SK-N-SH (cell line): Measurements from ENCODE around the gene FRMD5. TPM values are rescaled to one million over a fixed set of nuclear protein-coding genes. Genes with fewer than 3 reads are reported as not detected.

Source experiments
- CTCF ChIA-PET: fragments of 300-600, 350-600 bp; formaldehyde crosslinking; extraction: SDS; loops from one replicate; lab custom pipeline; 2021; lab: Yijun Ruan, JAX
- POLR2A ChIA-PET: fragments of 350-600 bp; sonication (Branson Sonifier 250); formaldehyde crosslinking; extraction: SDS; loops from one replicate; lab custom pipeline; 2020; ENCODE audit warnings: antibody characterized with exemption, inconsistent platforms; lab: Yijun Ruan, JAX
- DNase-seq: peaks from one replicate; pipeline ENCODE4 v3.0.0; 2012
- H2AFZ ChIP-seq: fragments of 200-600 bp; sonication (generic); 2 replicates; pipeline ENCODE4 v1.8.1; 2016; ENCODE audit warnings: antibody characterized with exemption, mild to moderate bottlenecking, low read depth
- H3F3A ChIP-seq: fragments of 200-600 bp; sonication (generic); replicated peaks from 2 replicates; pipeline ENCODE3; 2016; ENCODE audit warnings: antibody characterized with exemption, mild to moderate bottlenecking; ENCODE audit not compliant: insufficient read depth
- H3K27ac ChIP-seq, 2 experiments: fragments of 200-500 bp in 1 of 2; fragments of 200-600 bp in 1 of 2; sonication (Bioruptor generic) in 1 of 2; sonication (generic), shearing (Covaris generic) in 1 of 2; 2 replicates each; pipeline versions ENCODE4 v1.5.1 to v1.6.1; 2014 to 2016; ENCODE audit warnings: low read depth in 2 of 2, inconsistent platforms in 1 of 2, low read length in 1 of 2, mild to moderate bottlenecking in 1 of 2, mixed read lengths in 1 of 2
- H3K27me3 ChIP-seq: fragments of 200-600 bp; sonication (generic), shearing (Covaris generic); 2 replicates; pipeline ENCODE4 v1.6.1; 2016; ENCODE audit warnings: mixed run types; ENCODE audit not compliant: insufficient read depth
- H3K36me3 ChIP-seq, 2 experiments: fragments of 200-500 bp in 1 of 2; fragments of 200-600 bp in 1 of 2; sonication (Bioruptor generic) in 1 of 2; sonication (generic) in 1 of 2; replicated peaks in 1 of 2; 2 replicates each; pipeline versions ENCODE3 to v1.5.1; 2014 to 2016; ENCODE audit warnings: low read length in 1 of 2, mild to moderate bottlenecking in 1 of 2; ENCODE audit not compliant: insufficient read depth in 2 of 2, control insufficient read depth in 1 of 2
- H3K4me1 ChIP-seq, 2 experiments: fragments of 200-500 bp in 1 of 2; fragments of 200-600 bp in 1 of 2; sonication (Bioruptor generic) in 1 of 2; sonication (generic), shearing (Covaris generic) in 1 of 2; 2 replicates each; pipeline versions ENCODE4 v1.5.1 to v1.6.1; 2014 to 2016; ENCODE audit warnings: low read depth in 1 of 2, low read length in 1 of 2, mixed run types in 1 of 2; ENCODE audit not compliant: insufficient read depth in 2 of 2, control insufficient read depth in 1 of 2
- H3K4me2 ChIP-seq: fragments of 200-600 bp; sonication (generic), shearing (Covaris generic); 2 replicates; pipeline ENCODE4 v1.6.1; 2017; ENCODE audit warnings: mixed run types
- H3K4me3 ChIP-seq, 2 experiments: fragments of 200-500 bp in 1 of 2; fragments of 200-600 bp in 1 of 2; sonication (Bioruptor generic) in 1 of 2; sonication (generic), shearing (Covaris generic) in 1 of 2; 2 replicates each; pipeline versions ENCODE4 v1.5.1 to v1.8.1; 2014 to 2016; ENCODE audit warnings: low read depth in 2 of 2, inconsistent platforms in 1 of 2, low read length in 1 of 2, mild to moderate bottlenecking in 1 of 2, mixed read lengths in 1 of 2, moderate library complexity in 1 of 2
- H3K79me2 ChIP-seq: fragments of 200-600 bp; sonication (generic); 2 replicates; pipeline ENCODE4 v1.8.1; 2017; ENCODE audit warnings: mild to moderate bottlenecking; ENCODE audit not compliant: insufficient read depth
- H3K9ac ChIP-seq: fragments of 200-600 bp; sonication (generic); 2 replicates; pipeline ENCODE4 v1.6.1; 2017; ENCODE audit warnings: mixed run types
- H3K9me2 ChIP-seq: fragments of 200-600 bp; sonication (generic); 2 replicates; pipeline ENCODE4 v1.6.1; 2017; ENCODE audit warnings: mixed run types
- H3K9me3 ChIP-seq: fragments of 200-600 bp; sonication (generic); 2 replicates; pipeline ENCODE4 v1.6.1; 2017; ENCODE audit warnings: mixed run types, mild to moderate bottlenecking, moderate library complexity
- H4K20me1 ChIP-seq: fragments of 200-600 bp; sonication (generic); 2 replicates; pipeline ENCODE4 v1.6.1; 2017; ENCODE audit warnings: mild to moderate bottlenecking, mixed run types; ENCODE audit not compliant: insufficient read depth
- ELF1 ChIP-seq: IDR thresholded peaks from 2 replicates; pipeline ENCODE4 v1.4.0; 2012
- FOSL2 ChIP-seq: IDR thresholded peaks from 2 replicates; pipeline ENCODE4 v1.4.0; 2012; ENCODE audit warnings: low read depth, mild to moderate bottlenecking, moderate library complexity, borderline replicate concordance
- FOXJ3 ChIP-seq: sonication (generic); formaldehyde crosslinking; IDR thresholded peaks from 2 replicates; pipeline ENCODE4 v1.5.1; 2020; ENCODE audit warnings: mild to moderate bottlenecking, missing genetic modification reagents
- FOXM1 ChIP-seq: IDR thresholded peaks from 2 replicates; pipeline ENCODE4 v1.4.0; 2012; ENCODE audit warnings: low read depth, mild to moderate bottlenecking
- GATA2 ChIP-seq: sonication (generic); formaldehyde crosslinking; IDR thresholded peaks from 2 replicates; pipeline ENCODE4 v1.5.0; 2020; ENCODE audit warnings: mild to moderate bottlenecking, missing genetic modification reagents
- JUND ChIP-seq: IDR thresholded peaks from 2 replicates; pipeline ENCODE4 v1.4.0; 2012
- MXI1 ChIP-seq: IDR thresholded peaks from 2 replicates; pipeline ENCODE4 v1.6.1; 2012; ENCODE audit warnings: mild to moderate bottlenecking, low read depth, low read length, improper control_type of control experiment
- PBX3 ChIP-seq: IDR thresholded peaks from 2 replicates; pipeline ENCODE4; 2012
- RAD21 ChIP-seq: IDR thresholded peaks from 2 replicates; pipeline ENCODE4 v1.6.1; 2012; ENCODE audit warnings: mild to moderate bottlenecking, low read length
- REST ChIP-seq: IDR thresholded peaks from 2 replicates; pipeline ENCODE4 v1.6.1; 2012; ENCODE audit warnings: mild to moderate bottlenecking, low read depth, low read length, moderate library complexity
- RFX5 ChIP-seq: IDR thresholded peaks from 2 replicates; pipeline ENCODE4 v1.6.1; 2012; ENCODE audit warnings: mild to moderate bottlenecking, improper control_type of control experiment, low read length
- TAF1 ChIP-seq: IDR thresholded peaks from 2 replicates; pipeline ENCODE4 v1.6.1; 2012; ENCODE audit warnings: low read depth, mild to moderate bottlenecking, low read length, moderate library complexity, borderline replicate concordance
- USF2 ChIP-seq: fragments of 150-350 bp; IDR thresholded peaks from 2 replicates; pipeline ENCODE4 v1.6.1; 2017; ENCODE audit warnings: antibody characterized with exemption, low read length, low read depth, borderline replicate concordance
- YY1 ChIP-seq: IDR thresholded peaks from 2 replicates; pipeline ENCODE4 v1.4.0; 2012; ENCODE audit warnings: low read depth, mild to moderate bottlenecking
- WGBS: methylation state at CpG from one replicate; pipeline ENCODE4 v1.1.6; 2017; ENCODE audit warnings: low lambda C conversion rate; 5-methylcytosine and 5-hydroxymethylcytosine counted together
- polyA plus RNA-seq, 3 experiments: library from polyadenylated mRNA; depleted of rRNA; stranded (reverse); fragments of >200 nt; gene quantifications; 2 replicates each; pipeline ENCODE4 v1.2.3, GENCODE V29; 2012

Gene FRMD5
- polyA plus RNA-seq, 1 of the 3 experiments (the other 2 are of a cell fraction), result 24.8 TPM

- H4K20me1 ChIP-seq, result no peaks in the 10 kb centered on the region
- H3K27ac ChIP-seq, result no peak overlapping the region
- no peak overlapping the region for H3K9ac ChIP-seq
- no peak overlapping the region for H2AFZ ChIP-seq
- H3K4me3 ChIP-seq, result no peak overlapping the region
- ChIA-PET CTCF (no interaction called here), POLR2A (no interaction called here)
- 84% methylated on average over 3 of the region's 3 CpGs for WGBS
- no peaks in the 10 kb centered on the region for H3F3A ChIP-seq
- H3K36me3 ChIP-seq, result no peaks in the 10 kb centered on the region
- H3K9me3 ChIP-seq, result no peaks in the 10 kb centered on the region
- H3K79me2 ChIP-seq, result peaks cover 18% of the 10 kb centered on the region
- H3K4me2 ChIP-seq, result no peak overlapping the region
- H3K9me2 ChIP-seq, result no peaks in the 10 kb centered on the region
- peaks cover 2 to 33% of the 10 kb centered on the region in 2 experiments; a peak in 2 of 4 replicates for H3K4me1 ChIP-seq
- H3K27me3 ChIP-seq, result no peaks in the 10 kb centered on the region
- no peak for TF ChIP-seq FOSL2
- TF ChIP-seq FOXM1, result no peak
- no peak for TF ChIP-seq USF2
- TF ChIP-seq FOXJ3 (CRISPR knock-in tag), result no peak
- no peak for TF ChIP-seq GATA2 (CRISPR knock-in tag)
- TF ChIP-seq JUND, result no peak
- no peak for TF ChIP-seq RFX5
- no peak for TF ChIP-seq ELF1
- TF ChIP-seq MXI1, result no peak
- no peak for TF ChIP-seq REST
- no peak for TF ChIP-seq TAF1
- DNase-seq, result no peak
These were observed 262.2 kb downstream of the FRMD5 start for GRCh38 chr15:43932907-43933306.

DNA sequence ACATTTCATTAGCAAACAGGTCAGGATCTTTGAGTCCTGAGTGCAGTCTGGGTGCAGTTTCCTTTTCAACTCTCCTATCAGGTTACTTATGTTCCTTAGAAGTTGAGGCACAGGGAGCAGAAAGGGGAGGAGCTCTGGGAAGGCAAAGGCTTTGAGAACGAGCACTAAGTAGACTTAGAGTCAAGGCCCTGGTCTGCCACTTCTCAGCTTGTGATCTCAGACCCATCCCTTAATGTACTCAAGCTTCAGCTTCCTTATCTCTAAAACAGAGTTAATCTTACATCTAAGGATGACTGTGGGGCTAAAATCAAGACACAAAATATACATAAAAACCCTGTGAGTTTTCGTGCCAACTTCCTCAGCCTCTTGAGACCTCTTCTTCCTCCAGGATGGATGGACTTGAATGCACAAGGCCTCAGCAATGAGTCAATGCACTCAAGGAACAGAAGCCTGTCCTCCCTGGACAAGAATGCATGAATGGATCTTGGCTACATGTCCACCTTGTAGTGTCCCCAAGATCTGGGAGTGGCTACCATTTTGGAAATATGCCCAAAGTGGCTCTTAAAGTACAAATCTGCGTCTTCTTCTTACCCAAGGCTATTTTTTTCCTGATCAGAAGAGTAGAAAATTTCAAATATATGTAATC lies 263.2 kb downstream of the FRMD5 start:
- no peaks in the 10 kb centered on the region for H4K20me1 ChIP-seq
- no peak for DNase-seq
- H3K4me2 ChIP-seq, result no peak overlapping the region
- peaks cover 20% of the 10 kb centered on the region for H3K79me2 ChIP-seq
- no peak overlapping the region for H3K4me3 ChIP-seq
- ChIA-PET CTCF (interaction anchor here (0.9 to 1.5 kb wide), 3 partner anchors 28 to 328 kb away, joined by 3 to 5 read pairs (median 3); no protein-coding TSS in a partner anchor), POLR2A (no interaction called here)
- H3K4me1 ChIP-seq, result peaks cover 2 to 33% of the 10 kb centered on the region in 2 experiments; a peak in 2 of 4 replicates
- no peaks in the 10 kb centered on the region for H3K36me3 ChIP-seq
- no peaks in the 10 kb centered on the region for H3K9me3 ChIP-seq
- H3K9me2 ChIP-seq, result no peaks in the 10 kb centered on the region
- TF ChIP-seq PBX3 (no peak), RAD21 (no peak), YY1 (no peak)
- no peak overlapping the region for H3K27ac ChIP-seq
- H3K9ac ChIP-seq, result no peak overlapping the region
- no peaks in the 10 kb centered on the region for H3K27me3 ChIP-seq
- 98% methylated on average over 3 of the region's 3 CpGs for WGBS
- no peak overlapping the region for H2AFZ ChIP-seq
- no peaks in the 10 kb centered on the region for H3F3A ChIP-seq
